DND-41 (cell line): ENCODE data around the gene AP2A1.

ENCODE experiments used
- CTCF ChIP-seq: IDR thresholded peaks from 2 replicates; pipeline ENCODE4 v1.5.1; 2012; ENCODE audit warnings: borderline replicate concordance, low read length, moderate library complexity, mild to moderate bottlenecking; ENCODE audit not compliant: poor library complexity, severe bottlenecking; ENCODE audit errors: extremely low read depth
- EZH2 ChIP-seq: IDR thresholded peaks from 3 replicates; pipeline ENCODE4 v1.6.1; 2012; ENCODE audit warnings: borderline replicate concordance, low read depth, mild to moderate bottlenecking, moderate library complexity, low read length, inconsistent platforms; ENCODE audit not compliant: severe bottlenecking

- no peak for TF ChIP-seq CTCF
- no peak for TF ChIP-seq EZH2
Observed at GRCh38 chr19:49800771-49801170, 34.0 kb downstream of the AP2A1 start.
